K562 (cell line): ENCODE results near the gene CDH3. TPM values are rescaled to one million over a fixed set of nuclear protein-coding genes. Genes with fewer than 3 reads are reported as not detected.

ENCODE experiments used
- ATAC-seq: fragments of 200-7000 bp; cut with Tn5 transposase; 3 replicates; pipeline ENCODE4 v1.9.1; 2020; ENCODE audit warnings: moderate library complexity
- BruUV-seq: library from RNA; stranded (reverse); fragments of 400-500 nt; replicated peaks from 2 replicates; lab custom pipeline; 2021; lab: Mats Ljungman, UMichigan
- CTCF ChIA-PET: fragments of 300-600 bp; formaldehyde crosslinking; extraction: SDS; loops from one replicate; lab custom pipeline; 2021; ENCODE audit warnings: low intra/inter-chr PET ratio; lab: Yijun Ruan, JAX
- POLR2A ChIA-PET: fragments of 300-600, 350-650 bp; sonication (Branson Sonifier 250); formaldehyde crosslinking; extraction: SDS; loops from one replicate; lab custom pipeline; 2021; ENCODE audit warnings: antibody characterized with exemption, inconsistent platforms; lab: Yijun Ruan, JAX
- DNase-seq, 4 experiments: peaks; one replicate each; pipeline versions ENCODE4 v3.0.0 to v3.0.0-alpha.2; 2011 to 2018; ENCODE audit warnings: low spot score in 3 of 4, mixed read lengths in 3 of 4; ENCODE audit errors: extremely low read depth in 1 of 4
- FAIRE-seq: peaks from 2 replicates; lab custom pipeline; 2011; peaks lifted over from hg19 to GRCh38; lab: Jason Lieb, UNC
- H2AFZ ChIP-seq: 2 replicates; pipeline ENCODE4 v1.6.0; 2011; ENCODE audit warnings: low read depth, low read length, control low read depth, inconsistent platforms
- H3K27ac ChIP-seq: fragments of 200-600 bp; 3 replicates; pipeline ENCODE4 v1.8.0; 2011; ENCODE audit warnings: low read depth, mild to moderate bottlenecking, control low read depth, inconsistent platforms, low read length, moderate library complexity, mixed read lengths; ENCODE audit errors: extremely low read depth
- H3K27me3 ChIP-seq, 2 experiments: fragments of 300-600 bp in 1 of 2; 2 replicates in 1 of 2; 3 replicates in 1 of 2; pipeline versions ENCODE4 v1.6.0 to v1.8.0; 2011; ENCODE audit warnings: inconsistent platforms in 2 of 2, low read length in 2 of 2, mild to moderate bottlenecking in 1 of 2, mixed read lengths in 1 of 2, moderate library complexity in 1 of 2; ENCODE audit not compliant: control insufficient read depth in 2 of 2, insufficient read depth in 2 of 2
- H3K36me3 ChIP-seq: fragments of 300-600 bp; 3 replicates; pipeline ENCODE4 v1.8.0; 2011; ENCODE audit warnings: mild to moderate bottlenecking, low read length, inconsistent platforms; ENCODE audit not compliant: control insufficient read depth, insufficient read depth
- H3K4me1 ChIP-seq, 2 experiments: fragments of 200-600 bp in 1 of 2; replicated peaks in 1 of 2; 2 replicates in 1 of 2; 3 replicates in 1 of 2; pipeline versions ENCODE4 v1.5.1 to v1.8.0; 2011; ENCODE audit warnings: inconsistent platforms in 2 of 2, low read length in 2 of 2, mild to moderate bottlenecking in 1 of 2, mixed read lengths in 1 of 2, moderate library complexity in 1 of 2; ENCODE audit not compliant: control insufficient read depth in 2 of 2, insufficient read depth in 2 of 2
- H3K4me2 ChIP-seq: 2 replicates; pipeline ENCODE4 v1.6.1; 2011; ENCODE audit warnings: low read length, control low read depth, inconsistent platforms, mixed read lengths; ENCODE audit not compliant: insufficient read depth
- H3K4me3 ChIP-seq: fragments of 200-600 bp; sonication (generic), shearing (Covaris generic); 2 replicates; pipeline ENCODE4 v1.5.1; 2016; ENCODE audit warnings: control low read depth, inconsistent platforms
- H3K79me2 ChIP-seq: fragments of 200-600 bp; 3 replicates; pipeline ENCODE4 v1.8.0; 2011; ENCODE audit warnings: low read length, inconsistent platforms; ENCODE audit not compliant: control insufficient read depth, insufficient read depth
- H3K9ac ChIP-seq, 2 experiments: 2 replicates each; pipeline versions ENCODE4 v1.6.0 to v1.6.1; 2011; ENCODE audit warnings: low read depth in 2 of 2, low read length in 2 of 2, control low read depth in 1 of 2, inconsistent platforms in 1 of 2, mild to moderate bottlenecking in 1 of 2, mixed read lengths in 1 of 2; ENCODE audit not compliant: insufficient read depth in 1 of 2
- H3K9me1 ChIP-seq: one replicate; pipeline ENCODE4 v1.6.0; 2011; ENCODE audit warnings: inconsistent platforms, mild to moderate bottlenecking, low read length, moderate library complexity; ENCODE audit not compliant: control insufficient read depth, insufficient read depth
- H3K9me3 ChIP-seq: replicated peaks from 2 replicates; pipeline ENCODE4 v1.5.1; 2011; ENCODE audit warnings: low read depth, low read length, inconsistent platforms; ENCODE audit not compliant: control insufficient read depth, insufficient read depth
- H4K20me1 ChIP-seq: replicated peaks from 2 replicates; pipeline ENCODE4 v1.6.1; 2011; ENCODE audit warnings: low read length, inconsistent platforms, mixed read lengths; ENCODE audit not compliant: control insufficient read depth, insufficient read depth
- CREBBP ChIP-seq: IDR thresholded peaks from one replicate; pipeline ENCODE4 v1.6.1; 2012; ENCODE audit warnings: low read depth, mild to moderate bottlenecking, control low read depth, inconsistent platforms, low read length
- CTBP1 ChIP-seq: fragments of 450-650 bp; IDR thresholded peaks from 2 replicates; pipeline ENCODE4 v1.6.1; 2016; ENCODE audit warnings: borderline replicate concordance
- FOS ChIP-seq: IDR thresholded peaks from 3 replicates; pipeline ENCODE4 v1.6.1; 2011; ENCODE audit not compliant: insufficient read length; ENCODE audit errors: extremely low read depth
- FUS ChIP-seq: fragments of 200-400 bp; formaldehyde crosslinking; optimal IDR thresholded peaks from 2 replicates; pipeline ENCODE3; 2017; ENCODE audit warnings: low read depth, low read length
- PHF8 ChIP-seq: fragments of 200-600 bp; sonication (generic); IDR thresholded peaks from 2 replicates; pipeline ENCODE4 v1.6.1; 2012; ENCODE audit warnings: mixed run types, mild to moderate bottlenecking, inconsistent platforms, low read length, moderate library complexity, borderline replicate concordance
- PRPF4 ChIP-seq: fragments of 200-400 bp; formaldehyde crosslinking; IDR thresholded peaks from one replicate; pipeline ENCODE4 v1.6.1; 2017; ENCODE audit warnings: low read length, low read depth, mild to moderate bottlenecking; ENCODE audit not compliant: insufficient read depth, poor library complexity, severe bottlenecking
- RBM17 ChIP-seq: fragments of 200-400 bp; formaldehyde crosslinking; IDR thresholded peaks from 2 replicates; pipeline ENCODE4 v1.6.1; 2017; ENCODE audit warnings: low read depth, mild to moderate bottlenecking, low read length, borderline replicate concordance
- RBM34 ChIP-seq: fragments of 200-400 bp; formaldehyde crosslinking; IDR thresholded peaks from 2 replicates; pipeline ENCODE4 v1.6.1; 2018; ENCODE audit warnings: low read length, borderline replicate concordance; ENCODE audit not compliant: insufficient read depth
- WGBS: fragments of 100-300 bp; shearing (Covaris generic); methylation state at CpG from one replicate; pipeline ENCODE4 v1.1.6; 2016; ENCODE audit warnings: low coverage, mixed read lengths; ENCODE audit not compliant: insufficient coverage; ENCODE audit errors: missing lambda C conversion rate; 5-methylcytosine and 5-hydroxymethylcytosine counted together
- in situ Hi-C: fragments of 300-500 bp; cut with MboI; formaldehyde crosslinking; loops from 4 replicates; pipeline ENCODE4 v1.15.0; 2018; ENCODE audit warnings: inconsistent platforms, mixed read lengths
- intact Hi-C: fragments of 100-400 bp; cut with micrococcal nuclease; formaldehyde crosslinking; loops from 2 replicates; pipeline ENCODE4 v1.14.2; 2022
- polyA plus RNA-seq, 8 experiments: library from polyadenylated mRNA; depleted of rRNA in 4 of 8; stranded (reverse) in 5 of 8; unstranded in 3 of 8; fragments of >200 nt; fragmentation: Nextera tagmentation in 2 of 8; fragmentation: Illumina TruSeq in 1 of 8; extraction: Ambion mirVana in 2 of 8; extraction: Trizol in 1 of 8; gene quantifications; 2 replicates each; pipeline versions ENCODE4 v1.2.1 to v1.2.3, GENCODE V29; 2011 to 2014; ENCODE audit warnings: inconsistent platforms in 1 of 8, missing spikeins in 1 of 8
- total RNA-seq, 7 experiments: library from RNA; depleted of rRNA in 6 of 7; stranded (reverse); fragments of >200 nt in 6 of 7; fragmentation: Illumina TruSeq in 2 of 7; extraction: Trizol in 2 of 7; gene quantifications; 2 replicates each; pipeline versions ENCODE4 v1.2.1 to v1.2.3, GENCODE V29; 2011 to 2021; ENCODE audit warnings: low replicate concordance in 1 of 7
- TF ChIP-seq, protein P1 (sequence below): fragments of 450-650 bp; IDR thresholded peaks from 2 replicates; pipeline ENCODE4 v1.6.1; 2018; ENCODE audit warnings: mild to moderate bottlenecking, low read depth; ENCODE audit not compliant: partially characterized antibody
- TF ChIP-seq, protein P2 (sequence below): fragments of 250-450 bp; sonication (Bioruptor Pico); IDR thresholded peaks from 2 replicates; pipeline ENCODE4 v1.5.0; 2021

Gene CDH3
- total and polyA plus RNA-seq, 9 of the 15 experiments (the other 6 are each of a cell fraction or from before 2014, with no cell fraction given) = 0.06 to 0.09 TPM; not detected in 7

DNA sequence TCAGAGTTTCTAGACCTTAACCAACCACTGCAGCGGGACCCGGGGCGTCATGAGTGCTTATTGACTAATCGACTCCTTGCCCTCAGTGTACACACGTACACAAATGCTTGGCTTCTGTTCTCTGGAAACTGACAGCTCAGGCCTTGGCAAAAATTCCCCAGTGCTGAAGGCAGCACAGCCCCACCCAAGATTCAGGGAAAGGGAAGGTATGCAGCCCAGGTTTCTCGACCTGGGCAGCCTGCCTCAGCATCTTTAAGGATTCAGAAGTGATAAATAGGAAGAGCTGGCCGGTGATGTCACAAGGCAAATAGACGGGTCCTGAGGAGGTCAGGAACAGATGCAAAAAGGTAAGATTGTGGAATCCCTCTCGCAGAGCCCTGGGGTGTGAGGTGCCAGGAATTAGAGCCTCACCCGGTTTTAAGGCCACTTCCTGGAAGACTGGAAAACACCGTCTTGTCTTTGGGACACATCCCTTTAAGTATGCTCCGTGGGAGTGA is 9.0 kb upstream of the CDH3 start:
- no peak for FAIRE-seq
- Histone ChIP-seq H3K79me2 (no peaks in the 10 kb centered on the region), H3K4me3 (no peak overlapping the region), H2AFZ (no peak overlapping the region), H3K4me1 (no peaks in the 10 kb centered on the region), H3K9me1 (no peaks in the 10 kb centered on the region), H3K9me3 (no peaks in the 10 kb centered on the region), H3K9ac (no peak overlapping the region), H4K20me1 (no peaks in the 10 kb centered on the region), H3K27me3 (peaks cover 7 to 27% of the 10 kb centered on the region in 2 experiments; a peak in 3 of 5 replicates), H3K4me2 (no peak overlapping the region), H3K36me3 (no peaks in the 10 kb centered on the region), H3K27ac (no peak overlapping the region)
- CTCF ChIA-PET = no interaction called here
- intact Hi-C loops (no loop called here), in situ Hi-C loops (no loop called here)
- ATAC-seq = no peak
- DNase-seq = no peak
- WGBS = 0% methylated on average over 12 of the region's 12 CpGs
- TF ChIP-seq, protein P1, sequence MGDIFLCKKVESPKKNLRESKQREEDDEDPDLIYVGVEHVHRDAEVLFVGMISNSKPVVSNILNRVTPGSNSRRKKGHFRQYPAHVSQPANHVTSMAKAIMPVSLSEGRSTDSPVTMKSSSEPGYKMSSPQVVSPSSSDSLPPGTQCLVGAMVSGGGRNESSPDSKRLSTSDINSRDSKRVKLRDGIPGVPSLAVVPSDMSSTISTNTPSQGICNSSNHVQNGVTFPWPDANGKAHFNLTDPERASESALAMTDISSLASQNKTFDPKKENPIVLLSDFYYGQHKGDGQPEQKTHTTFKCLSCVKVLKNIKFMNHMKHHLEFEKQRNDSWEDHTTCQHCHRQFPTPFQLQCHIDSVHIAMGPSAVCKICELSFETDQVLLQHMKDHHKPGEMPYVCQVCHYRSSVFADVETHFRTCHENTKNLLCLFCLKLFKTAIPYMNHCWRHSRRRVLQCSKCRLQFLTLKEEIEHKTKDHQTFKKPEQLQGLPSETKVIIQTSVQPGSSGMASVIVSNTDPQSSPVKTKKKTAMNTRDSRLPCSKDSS = no peak
- TF ChIP-seq CREBBP (no peak), FOS (no peak), PRPF4 (no peak), FUS (no peak), RBM17 (no peak), CTBP1 (no peak), PHF8 (no peak), RBM34 (no peak)
- TF ChIP-seq, protein P2, sequence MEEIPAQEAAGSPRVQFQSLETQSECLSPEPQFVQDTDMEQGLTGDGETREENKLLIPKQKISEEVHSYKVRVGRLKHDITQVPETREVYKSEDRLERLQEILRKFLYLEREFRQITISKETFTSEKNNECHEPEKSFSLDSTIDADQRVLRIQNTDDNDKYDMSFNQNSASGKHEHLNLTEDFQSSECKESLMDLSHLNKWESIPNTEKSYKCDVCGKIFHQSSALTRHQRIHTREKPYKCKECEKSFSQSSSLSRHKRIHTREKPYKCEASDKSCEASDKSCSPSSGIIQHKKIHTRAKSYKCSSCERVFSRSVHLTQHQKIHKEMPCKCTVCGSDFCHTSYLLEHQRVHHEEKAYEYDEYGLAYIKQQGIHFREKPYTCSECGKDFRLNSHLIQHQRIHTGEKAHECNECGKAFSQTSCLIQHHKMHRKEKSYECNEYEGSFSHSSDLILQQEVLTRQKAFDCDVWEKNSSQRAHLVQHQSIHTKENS (CRISPR knock-in tag) = no peak
- BruUV-seq = no TSS peak
- POLR2A ChIA-PET = interaction anchor here (0.6 to 3.0 kb wide), 3 partner anchors 13 to 130 kb away, joined by 3 to 8 read pairs (median 3); no protein-coding TSS in a partner anchor
